ENCODE measurements around the gene RSPH1. TPM values are rescaled to one million over a fixed set of nuclear protein-coding genes. Genes with fewer than 3 reads are reported as not detected.
A peak's percentile ranks its signal among the peaks of the same experiment; 100 is the strongest.

Gene RSPH1
- total RNA-seq, 6 donors from 2014 or later = 0.46 to 68.4 (median 13.4) TPM

DNA sequence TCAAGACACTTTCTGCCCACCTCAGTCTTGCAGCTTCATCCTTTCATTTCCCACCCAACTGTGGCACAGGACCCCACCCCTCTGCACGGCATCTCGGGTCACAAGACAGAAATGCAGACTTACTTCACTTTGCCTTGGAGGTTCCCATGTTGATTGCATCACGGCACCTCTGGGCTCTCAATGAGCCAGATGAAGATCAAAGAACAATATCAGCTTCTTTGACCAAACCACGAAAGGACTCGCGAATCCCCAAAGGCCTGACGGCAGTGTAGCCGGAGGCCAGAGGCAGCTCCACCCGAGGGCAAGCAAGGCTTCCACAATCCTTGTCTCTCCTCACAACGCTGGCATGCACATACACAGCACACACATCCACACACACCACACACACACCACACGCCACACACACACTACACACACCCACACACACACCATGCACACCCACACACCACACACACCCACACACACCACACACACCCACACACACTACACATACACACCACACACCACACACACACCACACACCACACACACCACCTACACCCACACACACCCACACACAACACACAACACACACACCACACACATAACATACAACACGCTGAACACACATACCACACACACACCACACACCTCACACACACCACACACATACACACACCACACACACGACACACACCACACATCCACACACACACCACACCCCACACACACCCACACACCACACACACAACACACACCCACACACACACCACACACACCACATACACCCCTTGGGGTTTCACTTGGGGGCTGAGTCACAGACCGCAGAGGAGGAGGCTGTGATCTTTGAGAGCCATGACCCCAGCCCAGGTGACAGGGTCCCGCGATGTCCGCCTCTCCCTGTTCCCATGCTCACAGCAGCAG lies 56.5 kb downstream of the RSPH1 start:
- Histone ChIP-seq H3K9me3 (no peaks in the 10 kb centered on the region), H3K4me1 (no peaks in the 10 kb centered on the region), H3K27me3 (no peaks in the 10 kb centered on the region), H3K4me3 (no peak overlapping the region), H3K36me3 (no peaks in the 10 kb centered on the region), H3K27ac (no peak overlapping the region)
- ATAC-seq (ENCODE audit: low FRiP score in 2 of 2) (no peak), DNase-seq (no peak)
- 74% methylated on average over 13 to 17 of the region's 17 CpGs for WGBS, 2 donors
- TF ChIP-seq POLR2AphosphoS5 (IDR thresholded peaks at IDR 0.05) (no peak), POLR2A (IDR thresholded peaks at IDR 0.05) (no peak), EP300 (IDR thresholded peaks at IDR 0.05) (no peak), CTCF (IDR thresholded peaks at IDR 0.05) (no peak)

DNA sequence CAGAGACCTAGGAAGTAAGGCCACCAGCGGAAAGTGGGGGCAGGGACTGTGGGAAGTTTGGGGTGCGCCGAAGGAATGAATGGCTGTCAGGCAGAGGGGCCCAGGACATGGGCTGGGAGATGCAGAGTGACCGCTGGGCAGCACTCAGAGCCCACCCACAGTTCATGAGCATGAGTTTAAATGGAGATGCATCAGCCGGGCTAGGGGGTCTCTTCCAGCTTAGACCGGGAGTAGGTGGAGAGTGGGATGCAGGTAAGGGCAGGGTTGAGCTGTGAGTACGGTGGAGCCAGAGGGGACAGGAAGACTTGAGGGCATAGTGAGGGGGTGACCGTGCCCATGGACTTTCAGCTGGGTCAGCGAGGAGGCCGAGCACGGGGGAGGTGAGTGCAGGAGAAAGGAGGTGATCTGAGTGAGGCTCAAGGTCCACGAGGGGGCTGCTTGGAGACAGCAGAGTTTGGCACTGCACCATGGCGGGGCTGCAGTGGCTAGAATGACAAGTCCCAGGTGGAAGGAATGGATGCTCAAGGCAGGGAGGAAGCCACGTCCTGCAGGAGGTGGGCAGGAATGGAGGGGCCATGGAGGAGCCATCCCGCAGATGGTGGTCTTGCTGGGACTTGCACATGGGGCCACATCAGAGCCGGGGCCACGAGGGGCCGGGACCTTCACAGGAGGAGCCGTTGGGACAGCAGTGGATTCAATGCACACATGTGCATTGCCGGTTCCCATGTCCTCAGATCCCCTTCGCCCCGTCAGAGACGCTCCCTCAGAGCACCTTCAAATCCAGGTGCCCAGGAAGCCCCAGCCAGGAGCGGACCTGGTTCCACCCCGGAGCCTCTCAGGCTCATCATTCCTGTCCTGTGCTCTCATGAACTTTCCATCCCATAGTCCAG lies 57.5 kb downstream of the RSPH1 start:
- DNase-seq (peak in 1 of 2 donors; percentile 66), ATAC-seq (ENCODE audit: low FRiP score in 2 of 2) (no peak)
- H3K27ac ChIP-seq = no peak overlapping the region
- no peaks in the 10 kb centered on the region for H3K27me3 ChIP-seq
- H3K36me3 ChIP-seq = no peaks in the 10 kb centered on the region
- WGBS, 2 donors = 91 to 93% methylated on average over 20 to 25 of the region's 25 CpGs
- H3K9me3 ChIP-seq = no peaks in the 10 kb centered on the region
- H3K4me3 ChIP-seq = no peak overlapping the region
- no peaks in the 10 kb centered on the region for H3K4me1 ChIP-seq
- no peak for TF ChIP-seq POLR2AphosphoS5 (IDR thresholded peaks at IDR 0.05)
- no peak for TF ChIP-seq EP300 (IDR thresholded peaks at IDR 0.05)
- no peak for TF ChIP-seq POLR2A (IDR thresholded peaks at IDR 0.05)
- no peak for TF ChIP-seq CTCF (IDR thresholded peaks at IDR 0.05)

DNA sequence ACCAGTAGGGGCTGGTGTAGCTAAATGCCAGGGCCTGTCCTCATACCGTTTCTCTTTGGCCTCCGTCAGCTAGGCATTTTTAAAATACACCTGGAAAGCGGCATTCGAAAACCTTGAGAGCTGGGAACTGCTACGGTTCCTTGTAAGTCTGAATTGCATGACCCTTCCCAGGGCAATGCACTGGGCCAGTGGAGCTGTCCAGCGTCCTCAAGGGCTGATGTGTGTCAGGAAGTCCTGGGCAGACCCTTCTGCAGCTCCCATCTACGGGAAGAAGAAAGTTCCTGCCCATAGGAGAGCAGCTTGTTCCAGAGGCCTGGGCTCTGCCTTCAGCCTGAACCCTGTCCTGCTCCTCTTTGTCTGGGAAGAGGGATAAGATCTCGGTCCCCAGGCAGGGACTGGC lies 58.2 kb downstream of the RSPH1 start:
- Histone ChIP-seq H3K9me3 (no peaks in the 10 kb centered on the region), H3K4me1 (no peaks in the 10 kb centered on the region), H3K27me3 (no peaks in the 10 kb centered on the region), H3K36me3 (no peaks in the 10 kb centered on the region), H3K27ac (no peak overlapping the region), H3K4me3 (no peak overlapping the region)
- no peak for TF ChIP-seq CTCF (IDR thresholded peaks at IDR 0.05)
- TF ChIP-seq POLR2A (IDR thresholded peaks at IDR 0.05) = no peak
- no peak for TF ChIP-seq EP300 (IDR thresholded peaks at IDR 0.05)
- TF ChIP-seq POLR2AphosphoS5 (IDR thresholded peaks at IDR 0.05) = no peak
- no peak for ATAC-seq (ENCODE audit: low FRiP score in 2 of 2)
- DNase-seq = no peak
- WGBS, 2 donors = 63 to 73% methylated on average over 6 to 8 of the region's 8 CpGs

- Histone ChIP-seq H3K9me3 (peaks cover 0 to 3% (median 0%) of the 10 kb centered on the region in 4 donors), H3K4me3 (no peak overlapping the region), H3K27me3 (no peaks in the 10 kb centered on the region), H3K36me3 (no peaks in the 10 kb centered on the region), H3K4me1 (no peaks in the 10 kb centered on the region), H3K27ac (no peak overlapping the region)
- DNase-seq (no peak), ATAC-seq (ENCODE audit: low FRiP score in 2 of 2) (no peak)
- TF ChIP-seq POLR2A (IDR thresholded peaks at IDR 0.05) (no peak), EP300 (IDR thresholded peaks at IDR 0.05) (no peak), POLR2AphosphoS5 (IDR thresholded peaks at IDR 0.05) (no peak), CTCF (IDR thresholded peaks at IDR 0.05) (no peak)
These were observed 59.1 kb downstream of the RSPH1 start for GRCh38 chr21:42436914-42437313.

Data from upper lobe of left lung (tissue), 6 donors.